Stomach (tissue), 9 donors: ENCODE measurements around the gene LYPD3. TPM values are rescaled to one million over a fixed set of nuclear protein-coding genes. Genes with fewer than 3 reads are reported as not detected.

Experiments used
- DNase-seq, 2 donors: peaks; one replicate each; pipeline versions ENCODE4 v3.0.0 to v3.0.0-alpha.2; 2013 to 2019
- H3K27ac ChIP-seq, 5 donors: fragments of 200-600 bp in 4 of 5; sonication (generic) in 4 of 5; one replicate each; pipeline ENCODE4 v1.5.1; 2013 to 2019; ENCODE audit warnings: mild to moderate bottlenecking in 1 of 5, moderate library complexity in 1 of 5
- H3K27me3 ChIP-seq, 3 donors: fragments of 200-600 bp; sonication (generic); one replicate each; pipeline ENCODE4 v1.5.1; 2017 to 2019; ENCODE audit warnings: mixed run types in 1 of 3
- H3K36me3 ChIP-seq, 4 donors: fragments of 200-600 bp; sonication (generic); 1 replicate in 3 of 4; 2 replicates in 1 of 4; pipeline ENCODE4 v1.5.1; 2016 to 2019
- H3K4me1 ChIP-seq, 4 donors: fragments of 200-600 bp; sonication (generic); one replicate each; pipeline ENCODE4 v1.5.1; 2016 to 2019
- H3K4me3 ChIP-seq, 4 donors: fragments of 200-600 bp; sonication (generic) in 3 of 4; one replicate each; pipeline ENCODE4 v1.5.1; 2016 to 2019; ENCODE audit warnings: mild to moderate bottlenecking in 1 of 4
- H3K9me3 ChIP-seq, 4 donors: fragments of 200-600 bp; sonication (generic); one replicate each; pipeline ENCODE4 v1.5.1; 2016 to 2019
- EP300 ChIP-seq: sonication (generic); formaldehyde crosslinking; IDR thresholded peaks from one replicate; pipeline ENCODE4 v1.6.1; 2017; ENCODE audit warnings: antibody characterized with exemption
- POLR2A ChIP-seq, 4 donors: fragments of 450-650 bp; IDR thresholded peaks; one replicate each; pipeline ENCODE4 v1.6.1; 2016; ENCODE audit warnings: antibody characterized with exemption in 4 of 4, control low read depth in 2 of 4, mild to moderate bottlenecking in 1 of 4, moderate library complexity in 1 of 4
- POLR2AphosphoS5 ChIP-seq, 3 donors: sonication (generic); formaldehyde crosslinking; IDR thresholded peaks; one replicate each; pipeline ENCODE4 v1.6.1; 2016; ENCODE audit warnings: antibody characterized with exemption in 3 of 3
- WGBS, 5 donors: extraction: QIAGEN DNeasy Blood & Tissue Kit in 3 of 5; methylation state at CpG; one replicate each; pipeline versions ENCODE4 v1.1.5 to v1.1.7; 2013 to 2018; 5-methylcytosine and 5-hydroxymethylcytosine counted together
- intact Hi-C: fragments of 100-400 bp; cut with DNase I; formaldehyde crosslinking; loops from one replicate; pipeline ENCODE4 v1.15.1; 2023; ENCODE audit warnings: low total_unique reads
- polyA plus RNA-seq, 3 donors: library from polyadenylated mRNA; stranded (reverse); fragments of 200-250 nt; gene quantifications; one replicate each; pipeline ENCODE4 v1.2.3, GENCODE V29; 2013
- total RNA-seq, 5 donors: library from RNA; depleted of rRNA; stranded (reverse); fragments of >200 nt; gene quantifications; one replicate each; pipeline versions ENCODE4 v1.1.0 to v1.2.3, GENCODE V29; 2014 to 2016
- TF ChIP-seq, protein P1 (sequence below), 7 experiments: fragments of 450-650 bp in 4 of 7; fragments of 200-600 bp in 3 of 7; sonication (generic) in 3 of 7; IDR thresholded peaks; one replicate each; pipeline ENCODE4 v1.5.1; 2016 to 2019; ENCODE audit warnings: antibody characterized with exemption in 7 of 7, control low read depth in 2 of 7, mild to moderate bottlenecking in 1 of 7
- donor health status: healthy with polysubstance abuse.
- donor health status: Bipolar disorder and iron deficiency.
- donor health status: healthy.

Gene LYPD3
- total and polyA plus RNA-seq, 8 donors, result 0.29 to 72.4 (median 0.66) TPM; not detected in 2

DNA sequence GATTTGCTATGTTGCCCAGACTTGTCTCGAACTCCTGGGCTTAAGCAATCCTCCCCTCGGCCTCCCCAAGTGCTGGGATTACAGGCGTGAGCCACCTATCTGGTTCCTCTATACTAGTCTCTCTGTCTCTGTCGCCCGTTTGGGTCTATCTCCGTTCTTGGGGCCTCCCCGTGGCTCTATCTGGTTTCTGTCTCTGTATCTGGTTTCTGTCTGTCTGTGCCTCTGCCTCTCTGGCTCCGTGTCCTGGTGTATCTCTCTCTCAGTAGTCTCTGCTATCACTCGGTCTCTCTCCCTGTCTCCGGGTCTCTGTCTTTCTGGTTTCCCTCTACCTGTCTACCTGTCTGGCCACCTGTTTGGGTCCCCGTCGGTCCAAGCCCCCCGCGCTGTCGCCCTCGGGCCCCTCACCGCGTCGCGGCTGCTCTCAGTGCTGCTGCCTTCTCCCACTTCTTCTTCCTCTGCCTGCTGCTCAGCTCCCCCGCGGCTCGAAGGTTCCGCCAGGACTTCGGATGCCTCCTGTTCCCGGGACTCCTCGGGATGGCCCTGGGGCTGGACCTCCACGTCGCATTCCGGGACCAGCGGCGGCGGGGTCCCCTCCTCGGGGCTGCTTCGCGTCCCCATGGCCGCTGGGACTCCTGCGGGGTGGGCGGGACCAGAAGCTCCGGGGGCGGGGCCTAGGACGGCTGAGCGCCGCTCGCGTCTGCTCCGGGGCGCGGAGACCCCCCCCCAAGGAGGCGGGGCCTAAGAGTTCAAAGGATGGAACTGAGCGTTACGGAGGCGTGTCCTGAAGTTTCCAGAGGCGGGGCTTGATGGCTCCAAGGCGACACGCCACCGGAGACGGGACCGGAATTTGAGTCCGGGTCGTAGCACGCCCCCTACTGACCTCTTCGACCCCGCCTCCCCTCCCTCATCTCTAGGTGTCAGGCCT, 38.4 kb upstream of the LYPD3 start:
- peak overlapping the region; percentile 75 to 82 (median 77) for H3K4me3 ChIP-seq
- peak; percentile 98 for DNase-seq
- intact Hi-C loops, result no loop called here
- peak; percentile 34 to 41 (median 38) for TF ChIP-seq POLR2AphosphoS5 (IDR thresholded peaks at IDR 0.05)
- TF ChIP-seq, protein P1, sequence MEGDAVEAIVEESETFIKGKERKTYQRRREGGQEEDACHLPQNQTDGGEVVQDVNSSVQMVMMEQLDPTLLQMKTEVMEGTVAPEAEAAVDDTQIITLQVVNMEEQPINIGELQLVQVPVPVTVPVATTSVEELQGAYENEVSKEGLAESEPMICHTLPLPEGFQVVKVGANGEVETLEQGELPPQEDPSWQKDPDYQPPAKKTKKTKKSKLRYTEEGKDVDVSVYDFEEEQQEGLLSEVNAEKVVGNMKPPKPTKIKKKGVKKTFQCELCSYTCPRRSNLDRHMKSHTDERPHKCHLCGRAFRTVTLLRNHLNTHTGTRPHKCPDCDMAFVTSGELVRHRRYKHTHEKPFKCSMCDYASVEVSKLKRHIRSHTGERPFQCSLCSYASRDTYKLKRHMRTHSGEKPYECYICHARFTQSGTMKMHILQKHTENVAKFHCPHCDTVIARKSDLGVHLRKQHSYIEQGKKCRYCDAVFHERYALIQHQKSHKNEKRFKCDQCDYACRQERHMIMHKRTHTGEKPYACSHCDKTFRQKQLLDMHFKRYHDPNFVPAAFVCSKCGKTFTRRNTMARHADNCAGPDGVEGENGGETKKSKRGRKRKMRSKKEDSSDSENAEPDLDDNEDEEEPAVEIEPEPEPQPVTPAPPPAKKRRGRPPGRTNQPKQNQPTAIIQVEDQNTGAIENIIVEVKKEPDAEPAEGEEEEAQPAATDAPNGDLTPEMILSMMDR (IDR thresholded peaks at IDR 0.05), result no peak
- H3K4me1 ChIP-seq, result peaks cover 18 to 46% (median 33%) of the 10 kb centered on the region in 4 donors
- no peaks in the 10 kb centered on the region for H3K27me3 ChIP-seq
- no peaks in the 10 kb centered on the region for H3K9me3 ChIP-seq
- H3K36me3 ChIP-seq, result peaks cover 5 to 35% (median 21%) of the 10 kb centered on the region in 4 donors
- 1 to 2% (median 2%) methylated on average over 35 to 64 of the region's 64 CpGs for WGBS, 5 donors
- H3K27ac ChIP-seq, result peak overlapping the region; percentile 83 to 90 (median 89)

DNA sequence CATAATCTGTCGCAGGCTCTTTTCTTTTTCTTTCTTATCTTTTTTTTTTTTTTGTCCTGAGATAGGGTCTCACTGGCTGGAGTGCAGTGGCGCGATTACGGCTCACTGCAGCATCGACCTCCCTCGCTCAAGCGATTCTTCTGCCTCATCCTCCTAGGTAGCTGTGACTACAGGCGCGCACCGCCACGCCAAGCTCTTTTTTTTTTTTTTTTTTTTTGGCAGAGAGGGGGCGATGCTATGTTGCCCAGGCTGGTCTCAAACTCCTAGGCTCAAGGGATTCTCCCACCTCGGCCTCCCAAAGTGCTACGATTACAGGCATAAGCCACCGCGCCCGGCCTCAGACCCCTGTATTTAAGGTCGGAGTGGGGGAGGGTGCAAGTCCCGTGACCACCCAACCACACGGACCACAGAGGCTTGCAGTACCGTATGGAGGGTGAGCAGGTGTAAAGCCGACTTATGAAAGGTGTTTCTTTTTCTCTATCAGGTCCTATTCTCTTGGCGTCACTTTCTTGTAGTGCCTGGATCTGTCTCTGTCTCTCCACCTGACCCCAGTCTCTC, 37.1 kb upstream of the LYPD3 start:
- WGBS, 5 donors, result 83 to 91% (median 89%) methylated on average over 17 to 23 of the region's 23 CpGs
- TF ChIP-seq POLR2AphosphoS5 (IDR thresholded peaks at IDR 0.05) (no peak), EP300 (no peak), POLR2A (IDR thresholded peaks at IDR 0.05) (no peak)
- TF ChIP-seq, protein P1 (IDR thresholded peaks at IDR 0.05), result no peak
- Histone ChIP-seq H3K4me3 (no peak overlapping the region), H3K36me3 (peaks cover 2 to 32% (median 18%) of the 10 kb centered on the region in 4 donors), H3K9me3 (no peaks in the 10 kb centered on the region), H3K27ac (no peak overlapping the region), H3K4me1 (peaks cover 19 to 53% (median 36%) of the 10 kb centered on the region in 4 donors), H3K27me3 (no peaks in the 10 kb centered on the region)
- no peak for DNase-seq
- intact Hi-C loops, result no loop called here

DNA sequence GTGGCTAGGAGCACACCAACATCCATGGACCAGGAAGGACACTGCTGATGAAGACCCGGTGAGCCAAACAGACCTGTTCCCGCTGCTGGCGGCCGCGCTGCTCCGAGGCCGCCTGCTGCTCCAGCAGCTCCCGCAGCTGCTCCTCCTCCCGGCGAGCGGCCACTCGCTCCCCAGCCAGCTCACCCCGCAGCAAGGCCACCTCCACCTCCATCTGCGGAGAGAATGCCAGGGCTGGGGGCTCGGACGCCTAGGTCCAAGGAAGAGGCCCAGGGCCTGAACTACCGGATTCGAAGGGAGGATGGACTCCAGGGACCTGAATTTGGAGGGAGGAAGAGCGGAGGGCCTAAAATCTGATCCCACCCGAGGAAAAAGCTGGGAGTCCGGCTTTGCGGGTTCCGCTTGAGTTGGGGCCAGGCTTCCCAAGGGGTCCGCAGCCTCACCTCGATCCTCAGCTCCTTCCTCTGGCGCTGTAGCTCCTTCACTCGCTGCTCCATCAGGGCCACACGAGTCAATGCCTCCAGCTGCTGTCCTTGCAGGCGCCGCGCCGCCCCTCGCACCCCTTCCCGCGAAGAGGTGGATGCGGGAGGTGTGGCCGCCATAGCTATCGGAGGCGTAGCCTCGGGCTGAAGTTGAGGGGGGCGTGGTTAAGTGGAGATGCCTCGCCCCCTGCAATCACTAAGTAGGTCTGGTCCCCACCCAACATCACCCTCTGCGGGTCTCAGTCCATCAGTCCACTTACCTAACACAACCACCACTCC, 36.4 kb upstream of the LYPD3 start:
- no peaks in the 10 kb centered on the region for H3K9me3 ChIP-seq
- WGBS, 5 donors, result 74 to 86% (median 77%) methylated on average over 40 to 43 of the region's 43 CpGs
- intact Hi-C loops, result no loop called here
- DNase-seq, result peak in 1 of 2 donors; percentile 69
- peaks cover 19 to 53% (median 36%) of the 10 kb centered on the region in 4 donors for H3K4me1 ChIP-seq
- no peak overlapping the region for H3K27ac ChIP-seq
- no peaks in the 10 kb centered on the region for H3K27me3 ChIP-seq
- no peak for TF ChIP-seq POLR2A (IDR thresholded peaks at IDR 0.05)
- TF ChIP-seq POLR2AphosphoS5 (IDR thresholded peaks at IDR 0.05), result no peak
- TF ChIP-seq EP300, result no peak
- TF ChIP-seq, protein P1 (IDR thresholded peaks at IDR 0.05), result no peak
- peak overlapping the region in 1 of 4 donors; percentile 9 for H3K4me3 ChIP-seq
- H3K36me3 ChIP-seq, result peaks cover 6 to 36% (median 25%) of the 10 kb centered on the region in 4 donors

DNA sequence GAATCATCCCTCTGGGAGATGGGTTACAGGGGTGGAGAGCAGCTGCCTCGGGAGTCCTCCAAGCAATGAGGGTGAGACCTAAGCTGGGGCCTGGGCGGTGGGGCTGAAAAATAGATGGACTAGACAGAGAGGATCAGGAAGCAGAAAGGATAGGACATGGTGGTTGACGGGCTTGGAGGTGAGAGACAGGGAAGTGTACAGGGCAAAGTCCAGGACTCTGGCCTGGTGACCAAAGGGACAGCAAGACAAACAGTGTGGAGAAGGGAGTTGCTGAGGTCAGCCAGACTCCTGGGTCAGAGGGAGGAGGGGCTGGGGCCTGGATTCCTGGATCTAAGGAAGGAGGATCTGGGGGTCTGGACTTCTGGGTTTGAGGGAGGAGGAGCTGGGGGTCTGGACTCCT, 33.6 kb upstream of the LYPD3 start:
- no peak overlapping the region for H3K27ac ChIP-seq
- 64 to 73% (median 69%) methylated on average over 3 of the region's 3 CpGs for WGBS, 5 donors
- peaks cover 8 to 59% (median 46%) of the 10 kb centered on the region in 4 donors for H3K36me3 ChIP-seq
- H3K9me3 ChIP-seq, result no peaks in the 10 kb centered on the region
- intact Hi-C loops, result no loop called here
- peaks cover 13 to 39% (median 26%) of the 10 kb centered on the region in 4 donors for H3K4me1 ChIP-seq
- no peak overlapping the region for H3K4me3 ChIP-seq
- H3K27me3 ChIP-seq, result no peaks in the 10 kb centered on the region
- TF ChIP-seq, protein P1 (IDR thresholded peaks at IDR 0.05), result no peak
- TF ChIP-seq POLR2A (IDR thresholded peaks at IDR 0.05) (no peak), POLR2AphosphoS5 (IDR thresholded peaks at IDR 0.05) (no peak), EP300 (no peak)
- peak; percentile 26 to 34 for DNase-seq
